HL-60 (cell line): ENCODE results near the gene ENOX1.

Experiments
- CTCF ChIP-seq: IDR thresholded peaks from one replicate; pipeline ENCODE4 v1.5.1; 2011; ENCODE audit warnings: low read length, control low read depth, inconsistent platforms; ENCODE audit not compliant: insufficient read depth
- GABPA ChIP-seq: IDR thresholded peaks from 2 replicates; pipeline ENCODE4 v1.6.1; 2012; ENCODE audit warnings: low read depth
- POLR2AphosphoS5 ChIP-seq: IDR thresholded peaks from 2 replicates; pipeline ENCODE4 v1.6.1; 2012; ENCODE audit warnings: low read depth
- SPI1 ChIP-seq: IDR thresholded peaks from 2 replicates; pipeline ENCODE4 v1.6.1; 2012; ENCODE audit warnings: low read depth, mild to moderate bottlenecking, borderline replicate concordance

DNA sequence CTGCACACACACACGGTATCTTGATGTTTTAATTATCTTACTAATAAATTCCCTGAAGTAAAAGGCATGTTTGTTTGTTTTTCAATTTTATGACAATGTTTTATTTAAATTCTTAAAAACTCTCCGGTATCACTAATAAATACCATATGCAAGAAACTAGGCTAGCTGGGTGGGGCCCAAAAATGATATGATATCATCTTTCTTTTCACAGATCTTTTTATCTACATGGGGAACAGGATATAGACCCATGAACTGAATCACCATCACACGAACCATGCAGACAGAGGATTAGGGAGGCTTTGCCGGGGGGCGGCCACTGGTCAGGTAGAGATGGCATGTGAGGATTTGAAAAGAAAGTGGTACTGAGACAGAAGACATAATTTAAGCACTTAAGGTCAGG lies 266.4 kb downstream of the ENOX1 start:
- TF ChIP-seq CTCF (no peak), GABPA (no peak), POLR2AphosphoS5 (no peak), SPI1 (no peak)
